ENCODE results near the gene VEZT. TPM values are rescaled to one million over a fixed set of nuclear protein-coding genes. Genes with fewer than 3 reads are reported as not detected.

VEZT gene
- total RNA-seq, 1 donor from 2014 or later: 69.9 TPM

DNA sequence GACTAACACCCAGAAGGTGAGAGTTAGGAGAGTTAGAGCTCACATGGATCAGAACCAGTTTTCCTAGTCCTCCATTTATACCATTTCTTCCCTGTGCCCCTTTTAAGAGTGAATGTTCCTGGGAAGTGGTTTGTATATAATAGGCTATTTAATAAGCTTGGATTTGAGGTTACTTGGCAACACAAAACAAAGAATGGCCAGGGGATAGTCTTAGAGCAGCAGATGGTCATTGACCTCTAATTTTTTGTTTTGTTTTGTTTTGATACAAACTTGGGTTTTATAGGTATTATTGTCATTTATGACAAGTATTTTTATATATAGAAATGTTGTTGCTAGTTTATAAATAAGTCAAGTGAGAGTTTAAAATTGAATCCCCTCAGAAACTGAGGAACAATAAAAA, 35.8 kb downstream of the VEZT start:
- H3K4me3 ChIP-seq: no peak overlapping the region
- no peaks in the 10 kb centered on the region for H3K9me3 ChIP-seq
- H3K27ac ChIP-seq: no peak overlapping the region
- intact Hi-C loops (cut with DNase I): no loop called here
- no peaks in the 10 kb centered on the region for H3K27me3 ChIP-seq
- no peak for DNase-seq
- H3K36me3 ChIP-seq: peaks cover 64% of the 10 kb centered on the region
- TF ChIP-seq, protein P1, sequence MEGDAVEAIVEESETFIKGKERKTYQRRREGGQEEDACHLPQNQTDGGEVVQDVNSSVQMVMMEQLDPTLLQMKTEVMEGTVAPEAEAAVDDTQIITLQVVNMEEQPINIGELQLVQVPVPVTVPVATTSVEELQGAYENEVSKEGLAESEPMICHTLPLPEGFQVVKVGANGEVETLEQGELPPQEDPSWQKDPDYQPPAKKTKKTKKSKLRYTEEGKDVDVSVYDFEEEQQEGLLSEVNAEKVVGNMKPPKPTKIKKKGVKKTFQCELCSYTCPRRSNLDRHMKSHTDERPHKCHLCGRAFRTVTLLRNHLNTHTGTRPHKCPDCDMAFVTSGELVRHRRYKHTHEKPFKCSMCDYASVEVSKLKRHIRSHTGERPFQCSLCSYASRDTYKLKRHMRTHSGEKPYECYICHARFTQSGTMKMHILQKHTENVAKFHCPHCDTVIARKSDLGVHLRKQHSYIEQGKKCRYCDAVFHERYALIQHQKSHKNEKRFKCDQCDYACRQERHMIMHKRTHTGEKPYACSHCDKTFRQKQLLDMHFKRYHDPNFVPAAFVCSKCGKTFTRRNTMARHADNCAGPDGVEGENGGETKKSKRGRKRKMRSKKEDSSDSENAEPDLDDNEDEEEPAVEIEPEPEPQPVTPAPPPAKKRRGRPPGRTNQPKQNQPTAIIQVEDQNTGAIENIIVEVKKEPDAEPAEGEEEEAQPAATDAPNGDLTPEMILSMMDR (IDR thresholded peaks at IDR 0.05): no peak
- peaks cover 5% of the 10 kb centered on the region for H3K4me1 ChIP-seq
- no peak for ATAC-seq

- Histone ChIP-seq H3K27me3 (no peaks in the 10 kb centered on the region), H3K4me3 (no peak overlapping the region), H3K27ac (no peak overlapping the region), H3K4me1 (no peaks in the 10 kb centered on the region), H3K36me3 (peaks cover 65% of the 10 kb centered on the region), H3K9me3 (no peaks in the 10 kb centered on the region)
- intact Hi-C loops (cut with DNase I): no loop called here
- TF ChIP-seq, protein P1 (IDR thresholded peaks at IDR 0.05): no peak
- ATAC-seq: no peak
- DNase-seq: no peak
Measured at GRCh38 chr12:95257541-95257940, 39.9 kb downstream of the VEZT start.

GRCh38 chr12:95258151-95258550, 40.5 kb downstream of the VEZT start:
- TF ChIP-seq, protein P1 (IDR thresholded peaks at IDR 0.05): no peak
- intact Hi-C loops (cut with DNase I): no loop called here
- peaks cover 65% of the 10 kb centered on the region for H3K36me3 ChIP-seq

DNA sequence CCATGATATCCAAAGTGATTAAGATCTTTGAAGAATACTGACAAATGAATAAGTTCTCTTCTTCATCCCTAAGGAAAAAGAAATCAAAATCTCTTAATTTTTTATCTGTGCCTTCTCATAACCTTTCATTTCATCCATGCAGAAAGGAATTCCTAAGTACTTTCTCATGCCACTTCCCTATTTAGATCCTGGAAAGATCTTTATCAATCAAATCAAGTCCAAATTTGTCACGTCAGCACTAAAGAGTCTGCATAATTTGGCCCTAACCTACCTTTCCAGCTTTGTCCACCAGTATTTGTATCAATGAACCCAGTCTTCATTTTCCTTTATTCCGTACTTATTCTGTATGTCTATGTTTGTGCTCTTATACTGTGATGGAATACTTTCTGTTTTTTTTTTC, 41.2 kb downstream of the VEZT start:
- Histone ChIP-seq H3K4me1 (no peaks in the 10 kb centered on the region), H3K9me3 (no peaks in the 10 kb centered on the region), H3K27ac (no peak overlapping the region), H3K4me3 (no peak overlapping the region), H3K27me3 (no peaks in the 10 kb centered on the region), H3K36me3 (peaks cover 63% of the 10 kb centered on the region)
- TF ChIP-seq, protein P1 (IDR thresholded peaks at IDR 0.05): no peak
- ATAC-seq (no peak), DNase-seq (no peak)
- intact Hi-C loops (cut with DNase I): no loop called here

More at GRCh38 chr12:95258151-95258550, 40.5 kb downstream of the VEZT start:
- no peaks in the 10 kb centered on the region for H3K27me3 ChIP-seq
- no peak overlapping the region for H3K27ac ChIP-seq
- ATAC-seq (no peak), DNase-seq (no peak)
- H3K9me3 ChIP-seq: no peaks in the 10 kb centered on the region
- no peaks in the 10 kb centered on the region for H3K4me1 ChIP-seq
- no peak overlapping the region for H3K4me3 ChIP-seq

- ATAC-seq (peak; percentile 53), DNase-seq (no peak)
- TF ChIP-seq, protein P1 (IDR thresholded peaks at IDR 0.05): no peak
- Histone ChIP-seq H3K9me3 (no peaks in the 10 kb centered on the region), H3K4me3 (no peak overlapping the region), H3K27ac (no peak overlapping the region), H3K36me3 (peaks cover 63% of the 10 kb centered on the region), H3K27me3 (no peaks in the 10 kb centered on the region), H3K4me1 (no peaks in the 10 kb centered on the region)
- intact Hi-C loops (cut with DNase I): no loop called here
Measured at GRCh38 chr12:95259368-95259767, 41.8 kb downstream of the VEZT start.

GRCh38 chr12:95261109-95261508, 43.5 kb downstream of the VEZT start:
- H3K27me3 ChIP-seq: no peaks in the 10 kb centered on the region
- intact Hi-C loops (cut with DNase I): no loop called here
- ATAC-seq: no peak
- no peak overlapping the region for H3K4me3 ChIP-seq
- peaks cover 62% of the 10 kb centered on the region for H3K36me3 ChIP-seq
- TF ChIP-seq, protein P1 (IDR thresholded peaks at IDR 0.05): no peak
- no peaks in the 10 kb centered on the region for H3K4me1 ChIP-seq
- no peaks in the 10 kb centered on the region for H3K9me3 ChIP-seq
- H3K27ac ChIP-seq: no peak overlapping the region
- no peak for DNase-seq
